A549 treated with dexamethasone at 1 μM for 4 hours (cell line): ENCODE results near the gene CTSH. TPM values are rescaled to one million over a fixed set of nuclear protein-coding genes. Genes with fewer than 3 reads are reported as not detected.

Experiments
- total RNA-seq: library from RNA; stranded (reverse); fragments of 200-300 nt; extraction: Qiagen RNA extraction; gene quantifications from 5 replicates; pipeline ENCODE4 v1.2.3, GENCODE V29; 2022

The CTSH gene
- total RNA-seq = 43.9 to 47.1 TPM (median 45.9 TPM) in 5 replicates

GRCh38 chr15:78944669-78945407, at the start of gene CTSH:
Gene CTSH, minus strand, starts transcription at chr15:78945046. Its CDS starts 65 bp downstream, at chr15:78944981.

GRCh38 chr15:78872155-78872971, 72.5 kb downstream of the CTSH start, which contains the start of gene MORF4L1:
Gene MORF4L1, plus strand, starts transcription at chr15:78872890. Its CDS starts 128 bp downstream, at chr15:78873018.

Other genes with a start within 250 kb of the CTSH start
- 4.5 to 10.6 TPM (median 8.4 TPM) in 5 replicates for gene ADAMTS7, start 133.6 kb downstream of the CTSH start, total RNA-seq
- gene MORF4L1, start 72.2 kb downstream of the CTSH start, total RNA-seq = 458 to 654 TPM (median 496 TPM) in 5 replicates
- 0.19 to 0.34 TPM (median 0.25 TPM) in 5 replicates for gene RASGRF1, start 145.7 kb upstream of the CTSH start, total RNA-seq